Kidney epithelial cell (primary cell): Measurements from ENCODE around the gene PMCH. TPM values are rescaled to one million over a fixed set of nuclear protein-coding genes. Genes with fewer than 3 reads are reported as not detected.

Experiments
- DNase-seq: peaks from one replicate; pipeline ENCODE4 v3.0.0-alpha.2; 2010; ENCODE audit warnings: low read depth
- H3K27me3 ChIP-seq: 2 replicates; pipeline ENCODE4 v1.6.0; 2011; ENCODE audit warnings: low read length; ENCODE audit not compliant: control insufficient read depth, insufficient read depth
- H3K36me3 ChIP-seq: 2 replicates; pipeline ENCODE4 v1.5.1; 2011; ENCODE audit warnings: low read length; ENCODE audit not compliant: control insufficient read depth, insufficient read depth
- H3K4me3 ChIP-seq: 2 replicates; pipeline ENCODE4 v1.5.1; 2011; ENCODE audit warnings: low read depth, mild to moderate bottlenecking, control low read depth, low read length
- CTCF ChIP-seq: IDR thresholded peaks from 2 replicates; pipeline ENCODE4 v1.5.1; 2011; ENCODE audit warnings: mild to moderate bottlenecking, moderate library complexity, low read length, control low read depth, inconsistent platforms; ENCODE audit not compliant: insufficient read depth, poor library complexity, severe bottlenecking
- total RNA-seq: library from RNA; depleted of rRNA; stranded (reverse); fragments of >200 nt; gene quantifications from 2 replicates; pipeline ENCODE4 v1.2.3, GENCODE V29; 2015

PMCH gene
- total RNA-seq, 1 donor from 2014 or later, result not detected

- Histone ChIP-seq H3K36me3 (no peaks in the 10 kb centered on the region), H3K27me3 (no peaks in the 10 kb centered on the region), H3K4me3 (no peak overlapping the region)
- no peak for DNase-seq
- no peak for TF ChIP-seq CTCF
Observed at GRCh38 chr12:102220736-102221135, 23.1 kb upstream of the PMCH start.

- no peak for DNase-seq
Observed at GRCh38 chr12:102215992-102216691, 18.5 kb upstream of the PMCH start.

GRCh38 chr12:102204025-102204424, 6.4 kb upstream of the PMCH start:
- Histone ChIP-seq H3K36me3 (no peaks in the 10 kb centered on the region), H3K4me3 (no peak overlapping the region), H3K27me3 (no peaks in the 10 kb centered on the region)
- TF ChIP-seq CTCF, result no peak
- no peak for DNase-seq

More at GRCh38 chr12:102215992-102216691, 18.5 kb upstream of the PMCH start:
- Histone ChIP-seq H3K4me3 (no peak overlapping the region), H3K36me3 (no peaks in the 10 kb centered on the region), H3K27me3 (no peaks in the 10 kb centered on the region)
- no peak for TF ChIP-seq CTCF

- Histone ChIP-seq H3K27me3 (no peaks in the 10 kb centered on the region), H3K36me3 (no peaks in the 10 kb centered on the region), H3K4me3 (no peak overlapping the region)
- no peak for DNase-seq
- no peak for TF ChIP-seq CTCF
Observed at GRCh38 chr12:102202556-102202955, 4.9 kb upstream of the PMCH start.

GRCh38 chr12:102201436-102202061, 3.9 kb upstream of the PMCH start:
- no peaks in the 10 kb centered on the region for H3K36me3 ChIP-seq
- H3K4me3 ChIP-seq, result no peak overlapping the region
- TF ChIP-seq CTCF, result no peak
- no peaks in the 10 kb centered on the region for H3K27me3 ChIP-seq
- DNase-seq, result no peak
